RWPE2 (cell line): ENCODE data around the gene UBR2.

Experiments used
- ATAC-seq: fragments of 200-7000 bp; cut with Tn5 transposase; 3 replicates; pipeline ENCODE4 v1.9.1; 2021; ENCODE audit warnings: low read depth
- DNase-seq: peaks from one replicate; pipeline ENCODE4 v3.0.0-alpha.2; 2020; ENCODE audit warnings: low spot score
- H3K27ac ChIP-seq: fragments of 450-650 bp; 2 replicates; pipeline ENCODE4 v1.5.1; 2017; ENCODE audit warnings: mild to moderate bottlenecking; ENCODE audit not compliant: poor library complexity, severe bottlenecking
- H3K27me3 ChIP-seq: fragments of 250-450 bp; sonication (Bioruptor Pico); 2 replicates; pipeline ENCODE4 v1.5.1; 2021; ENCODE audit warnings: mild to moderate bottlenecking, moderate library complexity; ENCODE audit not compliant: insufficient read depth, poor library complexity, severe bottlenecking
- H3K36me3 ChIP-seq: fragments of 250-450 bp; sonication (Bioruptor Pico); 2 replicates; pipeline ENCODE4 v1.5.1; 2020; ENCODE audit warnings: low read depth, mild to moderate bottlenecking, moderate library complexity
- H3K4me1 ChIP-seq: fragments of 250-450 bp; sonication (Bioruptor Pico); 2 replicates; pipeline ENCODE4 v1.5.1; 2021; ENCODE audit warnings: mild to moderate bottlenecking, moderate library complexity; ENCODE audit not compliant: insufficient read depth, poor library complexity, severe bottlenecking
- H3K4me3 ChIP-seq: fragments of 250-450 bp; sonication (Bioruptor Pico); 2 replicates; pipeline ENCODE4 v1.5.1; 2021; ENCODE audit warnings: mild to moderate bottlenecking, moderate library complexity; ENCODE audit not compliant: severe bottlenecking
- H3K9me3 ChIP-seq: fragments of 250-450 bp; sonication (Bioruptor Pico); 2 replicates; pipeline ENCODE4 v1.5.1; 2021; ENCODE audit warnings: mild to moderate bottlenecking, moderate library complexity; ENCODE audit not compliant: severe bottlenecking
- CTCF ChIP-seq: fragments of 450-650 bp; IDR thresholded peaks from one replicate; pipeline ENCODE4 v1.5.1; 2017; ENCODE audit warnings: mild to moderate bottlenecking, moderate library complexity; ENCODE audit not compliant: poor library complexity, severe bottlenecking

The UBR2 gene

DNA sequence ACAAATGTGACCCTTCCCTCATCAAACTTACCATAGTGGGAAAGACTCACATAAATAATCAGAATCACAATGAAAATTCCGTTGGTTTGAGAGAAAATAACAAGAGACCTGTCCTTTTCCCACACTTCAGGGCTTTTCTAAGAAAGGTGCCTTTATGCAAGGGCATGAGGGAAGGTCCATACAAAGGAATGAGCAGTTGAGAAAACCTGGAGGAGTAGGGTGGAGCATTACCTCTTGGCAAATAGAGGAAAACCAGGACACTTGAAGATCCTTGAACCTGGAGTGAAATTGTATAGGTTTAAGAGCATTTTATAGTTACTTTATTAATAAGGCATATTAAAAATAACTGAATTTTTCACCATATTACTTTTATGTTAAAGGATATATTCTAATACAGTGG lies 54.3 kb downstream of the UBR2 start:
- Histone ChIP-seq H3K27me3 (no peaks in the 10 kb centered on the region), H3K36me3 (peaks cover 60% of the 10 kb centered on the region), H3K4me3 (no peak overlapping the region), H3K4me1 (no peaks in the 10 kb centered on the region), H3K9me3 (no peaks in the 10 kb centered on the region), H3K27ac (no peak overlapping the region)
- TF ChIP-seq CTCF, result no peak
- DNase-seq, result no peak
- ATAC-seq, result no peak

DNA sequence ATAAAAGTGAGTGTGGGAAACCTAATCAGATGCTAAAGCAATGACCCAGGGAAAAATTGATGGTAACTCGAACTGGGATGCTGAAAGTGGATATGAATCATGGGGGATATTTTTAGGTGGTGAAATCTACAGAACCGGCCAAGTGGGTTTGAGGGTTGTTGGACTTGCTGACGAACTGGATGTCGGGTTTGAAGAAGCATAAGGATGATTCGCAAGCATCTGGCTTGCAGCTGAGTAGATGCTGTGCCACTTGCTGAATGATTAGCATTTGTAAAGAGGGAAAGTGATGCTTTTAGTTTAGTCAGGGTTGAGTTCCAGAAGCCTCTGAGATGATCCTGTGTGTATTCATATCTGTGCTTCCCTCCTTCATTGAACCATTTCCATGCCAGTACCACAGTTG lies 54.9 kb downstream of the UBR2 start:
- TF ChIP-seq CTCF, result no peak
- Histone ChIP-seq H3K4me3 (no peak overlapping the region), H3K27me3 (no peaks in the 10 kb centered on the region), H3K9me3 (no peaks in the 10 kb centered on the region), H3K4me1 (no peaks in the 10 kb centered on the region), H3K36me3 (peaks cover 55% of the 10 kb centered on the region), H3K27ac (no peak overlapping the region)
- ATAC-seq (no peak), DNase-seq (no peak)

- ATAC-seq (no peak), DNase-seq (no peak)
- Histone ChIP-seq H3K27me3 (no peaks in the 10 kb centered on the region), H3K27ac (no peak overlapping the region), H3K36me3 (peaks cover 48% of the 10 kb centered on the region), H3K4me1 (no peaks in the 10 kb centered on the region), H3K4me3 (no peak overlapping the region), H3K9me3 (no peaks in the 10 kb centered on the region)
- no peak for TF ChIP-seq CTCF
These were observed 56.1 kb downstream of the UBR2 start for GRCh38 chr6:42619963-42620362.

- Histone ChIP-seq H3K9me3 (no peaks in the 10 kb centered on the region), H3K4me1 (no peaks in the 10 kb centered on the region), H3K27ac (no peak overlapping the region), H3K36me3 (peaks cover 22% of the 10 kb centered on the region), H3K27me3 (no peaks in the 10 kb centered on the region), H3K4me3 (no peak overlapping the region)
- ATAC-seq (no peak), DNase-seq (no peak)
- no peak for TF ChIP-seq CTCF
These were observed 60.8 kb downstream of the UBR2 start for GRCh38 chr6:42624601-42625000.

DNA sequence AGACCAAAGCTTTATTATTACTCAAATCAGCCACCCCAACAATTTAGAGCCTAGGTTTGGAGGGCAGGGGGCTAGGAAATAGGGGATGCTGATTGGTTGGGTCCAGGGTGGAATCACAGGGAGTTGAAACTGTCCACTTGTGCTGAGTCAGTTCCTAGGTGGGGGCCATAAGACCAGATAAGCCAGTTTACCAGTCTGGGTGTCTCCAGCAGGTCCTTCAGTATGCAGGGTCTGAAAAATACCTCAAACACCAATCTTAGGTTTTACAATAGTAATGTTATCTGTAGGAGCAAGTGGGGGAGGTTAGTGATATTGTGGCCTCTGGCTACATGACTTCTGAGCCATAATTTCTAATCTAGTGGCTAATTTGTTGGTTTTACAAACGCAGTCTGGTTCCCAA lies 63.2 kb downstream of the UBR2 start:
- TF ChIP-seq CTCF, result no peak
- Histone ChIP-seq H3K27ac (no peak overlapping the region), H3K36me3 (peaks cover 27% of the 10 kb centered on the region), H3K27me3 (no peaks in the 10 kb centered on the region), H3K4me3 (no peak overlapping the region), H3K9me3 (no peaks in the 10 kb centered on the region), H3K4me1 (no peaks in the 10 kb centered on the region)
- DNase-seq (no peak), ATAC-seq (no peak)
